NCI-H2081 (cell line): Measurements from ENCODE around the gene SLC50A1.
"Not testable (repeated sequence)": the region's sequence is repeated elsewhere in the genome, so short reads cannot be mapped to it uniquely, and the experiment has no call there.

ENCODE experiments used
- DNase-seq, 2 experiments: peaks; one replicate each; lab custom pipeline; 2025; lab: John Stamatoyannopoulos, UW

SLC50A1 gene

GRCh38 chr1:155136748-155137147 lies 1.1 kb downstream of the SLC50A1 start:
- DNase-seq: no peak

- DNase-seq: no peak
Observed at GRCh38 chr1:155137154-155137949, 1.7 kb downstream of the SLC50A1 start.

- DNase-seq: peak; percentile 91 to 95
Observed at GRCh38 chr1:155139895-155140629, 4.4 kb downstream of the SLC50A1 start, which contains the start of gene DPM3. Gene DPM3 (minus strand): TSS chr1:155140531. CDS start chr1:155140240, 291 bp downstream.

- no peak for DNase-seq
Observed at GRCh38 chr1:155140630-155140953, 4.9 kb downstream of the SLC50A1 start.

- DNase-seq: no peak
Observed at GRCh38 chr1:155141749-155142148, 6.1 kb downstream of the SLC50A1 start.

GRCh38 chr1:155145491-155145890 lies 9.8 kb downstream of the SLC50A1 start:
- no peak for DNase-seq

- DNase-seq: not testable (repeated sequence)
Observed at GRCh38 chr1:155155996-155156643, 20.5 kb downstream of the SLC50A1 start.

- DNase-seq: no peak
Observed at GRCh38 chr1:155158991-155159390, 23.3 kb downstream of the SLC50A1 start.

GRCh38 chr1:155160128-155160527 lies 24.5 kb downstream of the SLC50A1 start:
- DNase-seq: no peak

- not testable (repeated sequence) for DNase-seq
Observed at GRCh38 chr1:155162631-155163030, 27.0 kb downstream of the SLC50A1 start.

GRCh38 chr1:155163785-155164184 lies 28.1 kb downstream of the SLC50A1 start:
- not testable (repeated sequence) for DNase-seq

GRCh38 chr1:155164625-155165024 lies 29.0 kb downstream of the SLC50A1 start:
- not testable (repeated sequence) for DNase-seq

GRCh38 chr1:155166051-155166470 lies 30.4 kb downstream of the SLC50A1 start:
- DNase-seq: no peak

- DNase-seq: peak; percentile 24 to 78
Observed at GRCh38 chr1:155166471-155167165, 31.0 kb downstream of the SLC50A1 start.

- DNase-seq: peak; percentile 90 to 94
Observed at GRCh38 chr1:155167166-155168104, 31.8 kb downstream of the SLC50A1 start.

- DNase-seq: not testable (repeated sequence)
Observed at GRCh38 chr1:155168105-155168445, 32.4 kb downstream of the SLC50A1 start.

GRCh38 chr1:155168456-155169210 lies 33.0 kb downstream of the SLC50A1 start:
- DNase-seq: no peak

- DNase-seq: no peak
Observed at GRCh38 chr1:155169541-155169940, 33.9 kb downstream of the SLC50A1 start.

- DNase-seq: no peak
Observed at GRCh38 chr1:155170101-155170785, 34.6 kb downstream of the SLC50A1 start.

- DNase-seq: no peak
Observed at GRCh38 chr1:155170806-155171205, 35.2 kb downstream of the SLC50A1 start.
